Mesothelial cell of epicardium (in vitro differentiated cells): ENCODE data around the gene OR2F2. TPM values are rescaled to one million over a fixed set of nuclear protein-coding genes. Genes with fewer than 3 reads are reported as not detected.

Source experiments
- DNase-seq, 2 experiments: peaks; one replicate each; pipeline ENCODE4 v3.0.0; 2021; ENCODE audit warnings: low spot score in 2 of 2; ENCODE audit not compliant: unreplicated experiment in 2 of 2
- H3K27ac Mint-ChIP-seq: 2 replicates; pipeline ENCODE4 v1.8.0; 2021; ENCODE audit warnings: mixed read lengths
- H3K27me3 Mint-ChIP-seq: 2 replicates; pipeline ENCODE4 v1.8.0; 2021; ENCODE audit warnings: low read depth, mixed read lengths
- H3K36me3 Mint-ChIP-seq: 2 replicates; pipeline ENCODE4 v1.8.0; 2021; ENCODE audit warnings: mixed read lengths
- H3K4me1 Mint-ChIP-seq: 2 replicates; pipeline ENCODE4 v1.8.0; 2021; ENCODE audit warnings: mixed read lengths
- H3K4me3 Mint-ChIP-seq: 2 replicates; pipeline ENCODE4 v1.8.0; 2021; ENCODE audit warnings: mild to moderate bottlenecking, moderate library complexity, mixed read lengths
- H3K9me3 Mint-ChIP-seq: 2 replicates; pipeline ENCODE4 v1.8.0; 2021; ENCODE audit warnings: mixed read lengths
- CTCF ChIP-seq: fragments of 200-600 bp; sonication (generic); IDR thresholded peaks from one replicate; pipeline ENCODE4 v1.5.0; 2021; ENCODE audit warnings: antibody characterized with exemption; ENCODE audit not compliant: unreplicated experiment
- total RNA-seq: library from RNA; stranded (reverse); gene quantifications from 3 replicates; pipeline ENCODE4 v1.2.1, GENCODE V29; 2021

Gene OR2F2
- total RNA-seq, 1 donor from 2014 or later: not detected

GRCh38 chr7:143906895-143907294, 28.1 kb upstream of the OR2F2 start:
- DNase-seq: no peak
- no peaks in the 10 kb centered on the region for H3K36me3 Mint-ChIP-seq
- H3K27me3 Mint-ChIP-seq: no peaks in the 10 kb centered on the region
- no peaks in the 10 kb centered on the region for H3K9me3 Mint-ChIP-seq
- H3K4me1 Mint-ChIP-seq: peaks cover 29% of the 10 kb centered on the region
- H3K4me3 Mint-ChIP-seq: no peak overlapping the region
- H3K27ac Mint-ChIP-seq: no peak overlapping the region
- no peak for TF ChIP-seq CTCF

DNA sequence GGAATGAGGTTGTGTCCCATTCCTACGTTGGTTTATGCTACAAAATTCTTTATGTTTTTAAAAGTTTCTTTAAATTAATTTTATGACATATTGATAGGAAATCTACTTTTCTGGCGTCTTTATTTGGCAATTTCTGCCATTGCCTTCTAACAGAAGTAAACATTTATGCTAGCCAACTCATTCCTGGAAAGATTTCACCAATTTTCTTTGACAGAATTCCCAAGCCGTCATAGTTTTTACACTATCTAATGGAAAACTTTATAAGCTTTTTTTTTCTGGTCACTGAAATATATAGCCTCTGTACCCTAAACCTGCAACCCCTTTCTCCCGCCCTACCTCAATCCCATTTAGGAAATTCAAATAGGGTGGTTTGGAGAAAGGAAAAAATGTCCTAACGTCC, 26.9 kb upstream of the OR2F2 start:
- Mint-ChIP-seq H3K4me3 (no peak overlapping the region), H3K36me3 (no peaks in the 10 kb centered on the region), H3K27me3 (no peaks in the 10 kb centered on the region), H3K9me3 (no peaks in the 10 kb centered on the region), H3K27ac (no peak overlapping the region), H3K4me1 (peaks cover 27% of the 10 kb centered on the region)
- TF ChIP-seq CTCF: no peak
- no peak for DNase-seq

GRCh38 chr7:143909863-143910262, 25.2 kb upstream of the OR2F2 start:
- H3K27me3 Mint-ChIP-seq: no peaks in the 10 kb centered on the region
- no peak for TF ChIP-seq CTCF
- H3K4me3 Mint-ChIP-seq: no peak overlapping the region
- H3K36me3 Mint-ChIP-seq: no peaks in the 10 kb centered on the region
- no peaks in the 10 kb centered on the region for H3K9me3 Mint-ChIP-seq
- no peak for DNase-seq
- H3K27ac Mint-ChIP-seq: no peak overlapping the region
- H3K4me1 Mint-ChIP-seq: peaks cover 11% of the 10 kb centered on the region

- Mint-ChIP-seq H3K27me3 (no peaks in the 10 kb centered on the region), H3K27ac (no peak overlapping the region), H3K9me3 (no peaks in the 10 kb centered on the region), H3K36me3 (no peaks in the 10 kb centered on the region), H3K4me1 (peaks cover 5% of the 10 kb centered on the region), H3K4me3 (no peak overlapping the region)
- DNase-seq: no peak
- TF ChIP-seq CTCF: no peak
These were observed 24.4 kb upstream of the OR2F2 start for GRCh38 chr7:143910473-143911248.

- no peak for TF ChIP-seq CTCF
- no peak overlapping the region for H3K27ac Mint-ChIP-seq
- no peak overlapping the region for H3K4me3 Mint-ChIP-seq
- peaks cover 4% of the 10 kb centered on the region for H3K27me3 Mint-ChIP-seq
- no peaks in the 10 kb centered on the region for H3K4me1 Mint-ChIP-seq
- DNase-seq: no peak
- peaks cover 11% of the 10 kb centered on the region for H3K9me3 Mint-ChIP-seq
- no peaks in the 10 kb centered on the region for H3K36me3 Mint-ChIP-seq
These were observed 21.0 kb upstream of the OR2F2 start for GRCh38 chr7:143913945-143914615.
